ENCODE results near the gene MXRA8. TPM values are rescaled to one million over a fixed set of nuclear protein-coding genes. Genes with fewer than 3 reads are reported as not detected.

MXRA8 gene
- total and polyA plus RNA-seq, 7 donors: 7.2 to 24.3 (median 10.1) TPM

GRCh38 chr1:1360506-1361169 lies 2.3 kb upstream of the MXRA8 start:
- Histone ChIP-seq H3K4me1 (peaks cover 15% of the 10 kb centered on the region), H3K4me3 (no peak overlapping the region), H3K27ac (peak overlapping the region; percentile 65), H3K9me3 (no peaks in the 10 kb centered on the region), H3K36me3 (ENCODE audit: insufficient read depth in 1 of 2, low read depth in 1 of 2) (no peaks in the 10 kb centered on the region), H3K27me3 (ENCODE audit: insufficient read depth in 3 of 3, low read length in 2 of 3) (peaks cover 0 to 42% (median 11%) of the 10 kb centered on the region in 3 donors)
- TF ChIP-seq CTCF (IDR thresholded peaks at IDR 0.05): no peak
- 40 to 54% (median 41%) methylated on average over 20 of the region's 20 CpGs for WGBS, 3 donors
- ATAC-seq: peak; percentile 67 to 82 (median 81)
- peak; percentile 88 to 91 for DNase-seq
- intact Hi-C loops (cut with DNase I): no loop called here

- no peak for TF ChIP-seq CTCF (IDR thresholded peaks at IDR 0.05)
- 35 to 66% (median 38%) methylated on average over 25 to 28 of the region's 28 CpGs for WGBS, 3 donors
- DNase-seq (peak; percentile 63 to 76), ATAC-seq (peak in 3 of 4 donors; percentile 16 to 22 (median 16))
- no peaks in the 10 kb centered on the region for H3K36me3 ChIP-seq (ENCODE audit: insufficient read depth in 1 of 2, low read depth in 1 of 2)
- H3K4me1 ChIP-seq: peaks cover 15% of the 10 kb centered on the region
- no peak overlapping the region for H3K4me3 ChIP-seq
- intact Hi-C loops (cut with DNase I): no loop called here
- H3K27ac ChIP-seq: peak overlapping the region; percentile 65
- H3K9me3 ChIP-seq: no peaks in the 10 kb centered on the region
- peaks cover 0 to 48% (median 11%) of the 10 kb centered on the region in 3 donors for H3K27me3 ChIP-seq (ENCODE audit: insufficient read depth in 3 of 3, low read length in 2 of 3)
Measured at GRCh38 chr1:1359664-1360468, 1.5 kb upstream of the MXRA8 start.

- WGBS, 3 donors: 58 to 64% (median 59%) methylated on average over 6 of the region's 6 CpGs
- H3K27me3 ChIP-seq (ENCODE audit: insufficient read depth in 3 of 3, low read length in 2 of 3): peaks cover 0 to 54% (median 11%) of the 10 kb centered on the region in 3 donors
- H3K4me1 ChIP-seq: peaks cover 15% of the 10 kb centered on the region
- no peaks in the 10 kb centered on the region for H3K9me3 ChIP-seq
- ATAC-seq: no peak
- peak overlapping the region; percentile 65 for H3K27ac ChIP-seq
- H3K4me3 ChIP-seq: peak overlapping the region; percentile 57
- intact Hi-C loops (cut with DNase I): no loop called here
- peak in 1 of 2 donors; percentile 38 for DNase-seq
- H3K36me3 ChIP-seq (ENCODE audit: insufficient read depth in 1 of 2, low read depth in 1 of 2): peaks cover 0 to 2% of the 10 kb centered on the region in 2 donors
- no peak for TF ChIP-seq CTCF (IDR thresholded peaks at IDR 0.05)
Measured at GRCh38 chr1:1359308-1359663, 931 bp upstream of the MXRA8 start.

- intact Hi-C loops (cut with DNase I): no loop called here
- no peak for TF ChIP-seq CTCF (IDR thresholded peaks at IDR 0.05)
- H3K27me3 ChIP-seq (ENCODE audit: insufficient read depth in 3 of 3, low read length in 2 of 3): peaks cover 0 to 57% (median 11%) of the 10 kb centered on the region in 3 donors
- DNase-seq (peak in 1 of 2 donors; percentile 23), ATAC-seq (no peak)
- peaks cover 21% of the 10 kb centered on the region for H3K4me1 ChIP-seq
- H3K27ac ChIP-seq: peak overlapping the region; percentile 65
- peak overlapping the region; percentile 57 for H3K4me3 ChIP-seq
- H3K36me3 ChIP-seq (ENCODE audit: insufficient read depth in 1 of 2, low read depth in 1 of 2): peaks cover 0 to 4% of the 10 kb centered on the region in 2 donors
- no peaks in the 10 kb centered on the region for H3K9me3 ChIP-seq
- 9 to 14% (median 9%) methylated on average over 17 to 18 of the region's 18 CpGs for WGBS, 3 donors
Measured at GRCh38 chr1:1357871-1358432, 403 bp downstream of the MXRA8 start.

Measured in psoas muscle (tissue), 8 donors.